Stimulated activated CD8-positive, alpha-beta memory T cell treated with anti-CD3 and anti-CD28 coated beads, Interleukin-12 subunit alpha, Interleukin-12 subunit beta, amount 100 ng/mL, for 24 hours (primary cell): Measurements from ENCODE around the gene DAB2IP.
"Not testable (repeated sequence)": the region's sequence is repeated elsewhere in the genome, so short reads cannot be mapped to it uniquely, and the experiment has no call there.

Experiments used
- DNase-seq: peaks from one replicate; pipeline ENCODE4 v3.0.0-alpha.2; 2020; ENCODE audit errors: extremely low read depth

DAB2IP gene

GRCh38 chr9:121776739-121777637, 125.6 kb downstream of the DAB2IP start:
- no peak for DNase-seq

GRCh38 chr9:121778252-121779225, 127.1 kb downstream of the DAB2IP start:
- no peak for DNase-seq

GRCh38 chr9:121779381-121780117, 128.1 kb downstream of the DAB2IP start:
- no peak for DNase-seq

GRCh38 chr9:121780177-121781040, 129.0 kb downstream of the DAB2IP start:
- no peak for DNase-seq

- DNase-seq, result no peak
Measured at GRCh38 chr9:121781145-121781548, 129.7 kb downstream of the DAB2IP start.

- no peak for DNase-seq
Measured at GRCh38 chr9:121781701-121782464, 130.4 kb downstream of the DAB2IP start.

GRCh38 chr9:121782514-121783110, 131.2 kb downstream of the DAB2IP start:
- DNase-seq, result no peak

- no peak for DNase-seq
Measured at GRCh38 chr9:121783111-121783510, 131.7 kb downstream of the DAB2IP start.

- no peak for DNase-seq
Measured at GRCh38 chr9:121783521-121784507, 132.4 kb downstream of the DAB2IP start.

- DNase-seq, result no peak
Measured at GRCh38 chr9:121784731-121785411, 133.4 kb downstream of the DAB2IP start.

- no peak for DNase-seq
Measured at GRCh38 chr9:121785673-121786542, 134.5 kb downstream of the DAB2IP start.

- no peak for DNase-seq
Measured at GRCh38 chr9:121786543-121786948, 135.1 kb downstream of the DAB2IP start.

- DNase-seq, result no peak
Measured at GRCh38 chr9:121786998-121787422, 135.6 kb downstream of the DAB2IP start.

- DNase-seq, result no peak
Measured at GRCh38 chr9:121788686-121789366, 137.4 kb downstream of the DAB2IP start.

GRCh38 chr9:121790841-121791240, 139.4 kb downstream of the DAB2IP start:
- no peak for DNase-seq

GRCh38 chr9:121792476-121792875, 141.0 kb downstream of the DAB2IP start:
- DNase-seq, result not testable (repeated sequence)
